H1 (cell line): ENCODE measurements around the gene SUSD6. TPM values are rescaled to one million over a fixed set of nuclear protein-coding genes. Genes with fewer than 3 reads are reported as not detected.

Experiments used
- CTCF ChIA-PET: fragments of 300-600 bp; sonication (Branson Sonifier 250); formaldehyde crosslinking; loops from one replicate; lab custom pipeline; 2021; ENCODE audit not compliant: partially characterized antibody; lab: Charles Lee
- POLR2A ChIA-PET: fragments of 300-600 bp; sonication (Branson Sonifier 250); formaldehyde crosslinking; loops from one replicate; lab custom pipeline; 2021; ENCODE audit warnings: inconsistent platforms; ENCODE audit not compliant: partially characterized antibody; lab: Charles Lee
- DNase-seq, 2 experiments: peaks; one replicate each; pipeline versions ENCODE4 v3.0.0 to v3.0.0-alpha.2; 2010 to 2022; ENCODE audit warnings: low spot score in 2 of 2, low read depth in 1 of 2, mixed read lengths in 1 of 2
- FAIRE-seq: peaks from 2 replicates; lab custom pipeline; 2011; peaks lifted over from hg19 to GRCh38; lab: Jason Lieb, UNC
- H2AFZ ChIP-seq: 2 replicates; pipeline ENCODE4 v1.8.1; 2012; ENCODE audit warnings: low read length, inconsistent platforms
- H2AK5ac ChIP-seq: 2 replicates; pipeline ENCODE4 v1.6.1; 2013; ENCODE audit warnings: low read depth, low read length
- H2BK120ac ChIP-seq: replicated peaks from 2 replicates; pipeline ENCODE3; 2013; ENCODE audit warnings: low read depth, low read length, inconsistent platforms
- H2BK12ac ChIP-seq: 2 replicates; pipeline ENCODE4 v1.6.1; 2013; ENCODE audit warnings: low read depth, low read length
- H2BK15ac ChIP-seq: 2 replicates; pipeline ENCODE4 v1.6.1; 2013; ENCODE audit warnings: low read length
- H2BK20ac ChIP-seq: 2 replicates; pipeline ENCODE4 v1.6.1; 2013; ENCODE audit warnings: low read length
- H2BK5ac ChIP-seq: 2 replicates; pipeline ENCODE4 v1.6.1; 2013; ENCODE audit warnings: low read depth, low read length
- H3K14ac ChIP-seq: 2 replicates; pipeline ENCODE4 v1.6.1; 2013; ENCODE audit warnings: inconsistent platforms; ENCODE audit not compliant: insufficient read length
- H3K18ac ChIP-seq: 2 replicates; pipeline ENCODE4 v1.6.1; 2013; ENCODE audit warnings: low read length; ENCODE audit errors: extremely low read depth
- H3K23ac ChIP-seq: 2 replicates; pipeline ENCODE4 v1.6.1; 2013; ENCODE audit warnings: inconsistent platforms; ENCODE audit not compliant: insufficient read length
- H3K23me2 ChIP-seq: 2 replicates; pipeline ENCODE4 v1.6.1; 2013; ENCODE audit warnings: low read depth, low read length
- H3K27ac ChIP-seq: 2 replicates; pipeline ENCODE4 v1.6.1; 2011; ENCODE audit warnings: low read depth, low read length, inconsistent platforms
- H3K27me3 ChIP-seq, 4 experiments: replicated peaks in 1 of 4; 1 replicate in 1 of 4; 2 replicates in 3 of 4; pipeline versions ENCODE4 v1.6.1 to v1.8.1; 2011 to 2013; ENCODE audit warnings: low read length in 3 of 4, mild to moderate bottlenecking in 3 of 4, inconsistent platforms in 2 of 4, mixed read lengths in 2 of 4, moderate library complexity in 1 of 4; ENCODE audit not compliant: control insufficient read depth in 3 of 4, insufficient read depth in 3 of 4; ENCODE audit errors: extremely low read depth in 1 of 4
- H3K36me3 ChIP-seq, 4 experiments: 2 replicates each; pipeline versions ENCODE4 v1.6.1 to v1.8.1; 2011 to 2013; ENCODE audit warnings: mild to moderate bottlenecking in 4 of 4, low read length in 3 of 4, moderate library complexity in 2 of 4, control low read depth in 1 of 4, inconsistent platforms in 1 of 4; ENCODE audit not compliant: insufficient read depth in 4 of 4, control insufficient read depth in 2 of 4
- H3K4ac ChIP-seq: replicated peaks from 2 replicates; pipeline ENCODE3; 2013; ENCODE audit warnings: low read length, low read depth, mixed read lengths, inconsistent platforms; ENCODE audit not compliant: insufficient read length
- H3K4me1 ChIP-seq, 4 experiments: replicated peaks in 1 of 4; 1 replicate in 1 of 4; 2 replicates in 3 of 4; pipeline versions ENCODE4 v1.6.1 to v1.8.1; 2011 to 2013; ENCODE audit warnings: low read length in 3 of 4, inconsistent platforms in 2 of 4, mixed read lengths in 1 of 4; ENCODE audit not compliant: insufficient read depth in 4 of 4, control insufficient read depth in 3 of 4
- H3K4me2 ChIP-seq, 2 experiments: 2 replicates each; pipeline versions ENCODE4 v1.6.1 to v1.8.1; 2011 to 2013; ENCODE audit warnings: low read depth in 2 of 2, low read length in 2 of 2, control low read depth in 1 of 2, inconsistent platforms in 1 of 2, mild to moderate bottlenecking in 1 of 2; ENCODE audit not compliant: insufficient read depth in 1 of 2
- H3K4me3 ChIP-seq, 4 experiments: fragments of 200-600, 300-600 bp in 1 of 4; sonication (generic), shearing (Covaris generic), sonication (Bioruptor Twin) in 1 of 4; 2 replicates each; pipeline versions ENCODE4 v1.5.1 to v1.8.1; 2011 to 2016; ENCODE audit warnings: low read length in 4 of 4, low read depth in 3 of 4, control low read depth in 2 of 4, inconsistent platforms in 2 of 4, mild to moderate bottlenecking in 2 of 4, mixed read lengths in 1 of 4, moderate library complexity in 1 of 4; ENCODE audit not compliant: insufficient read depth in 2 of 4; ENCODE audit errors: extremely low read depth in 1 of 4
- H3K56ac ChIP-seq: replicated peaks from 2 replicates; pipeline ENCODE3; 2013; ENCODE audit warnings: low read depth, mild to moderate bottlenecking, mixed read lengths, low read length, inconsistent platforms; ENCODE audit not compliant: insufficient read length
- H3K79me1 ChIP-seq: 2 replicates; pipeline ENCODE4 v1.6.1; 2013; ENCODE audit warnings: low read depth, low read length, control low read depth
- H3K79me2 ChIP-seq, 2 experiments: 2 replicates each; pipeline versions ENCODE4 v1.6.1 to v1.8.1; 2012 to 2013; ENCODE audit warnings: low read length in 2 of 2, mild to moderate bottlenecking in 2 of 2, inconsistent platforms in 1 of 2; ENCODE audit not compliant: insufficient read depth in 2 of 2, control insufficient read depth in 1 of 2
- H3K9ac ChIP-seq, 4 experiments: replicated peaks in 1 of 4; 1 replicate in 1 of 4; 2 replicates in 3 of 4; pipeline versions ENCODE4 v1.6.1 to v1.8.1; 2011 to 2013; ENCODE audit warnings: low read depth in 3 of 4, low read length in 3 of 4, control low read depth in 2 of 4, mild to moderate bottlenecking in 2 of 4, moderate library complexity in 2 of 4, inconsistent platforms in 1 of 4; ENCODE audit errors: extremely low read depth in 1 of 4
- H3K9me3 ChIP-seq, 2 experiments: 2 replicates each; pipeline versions ENCODE4 v1.6.1 to v1.8.1; 2012 to 2013; ENCODE audit warnings: mild to moderate bottlenecking in 2 of 2, moderate library complexity in 2 of 2, control low read depth in 1 of 2, inconsistent platforms in 1 of 2, low read depth in 1 of 2, low read length in 1 of 2, mixed read lengths in 1 of 2; ENCODE audit not compliant: insufficient read depth in 2 of 2
- H4K20me1 ChIP-seq, 2 experiments: replicated peaks in 1 of 2; 2 replicates each; pipeline versions ENCODE3 to v1.8.1; 2011 to 2013; ENCODE audit warnings: inconsistent platforms in 2 of 2, low read length in 2 of 2, mild to moderate bottlenecking in 1 of 2; ENCODE audit not compliant: insufficient read depth in 2 of 2, control insufficient read depth in 1 of 2
- H4K5ac ChIP-seq: 2 replicates; pipeline ENCODE4 v1.6.1; 2013; ENCODE audit warnings: low read length, low read depth, mixed read lengths, inconsistent platforms; ENCODE audit not compliant: insufficient read length
- H4K8ac ChIP-seq: 2 replicates; pipeline ENCODE4 v1.8.0; 2013; ENCODE audit warnings: mild to moderate bottlenecking, moderate library complexity, low read length, inconsistent platforms; ENCODE audit not compliant: insufficient read depth; ENCODE audit errors: extremely low read depth
- H4K91ac ChIP-seq: replicated peaks from 2 replicates; pipeline ENCODE3; 2013; ENCODE audit warnings: low read length, mixed read lengths, inconsistent platforms; ENCODE audit not compliant: insufficient read length
- CHD2 ChIP-seq: IDR thresholded peaks from 2 replicates; pipeline ENCODE4 v1.6.1; 2012; ENCODE audit warnings: low read length, improper control_type of control experiment
- FOSL1 ChIP-seq: IDR thresholded peaks from 2 replicates; pipeline ENCODE4 v1.6.1; 2011; ENCODE audit warnings: mild to moderate bottlenecking, low read depth, low read length, moderate library complexity; ENCODE audit not compliant: insufficient read depth
- NRF1 ChIP-seq: IDR thresholded peaks from 2 replicates; pipeline ENCODE4 v1.6.1; 2011; ENCODE audit warnings: mild to moderate bottlenecking, low read depth, low read length, improper control_type of control experiment
- RBBP5 ChIP-seq: IDR thresholded peaks from 2 replicates; pipeline ENCODE4 v1.7.1; 2012; ENCODE audit warnings: low read depth, mild to moderate bottlenecking, inconsistent platforms, low read length, moderate library complexity, borderline replicate concordance
- SIX5 ChIP-seq: IDR thresholded peaks from 2 replicates; pipeline ENCODE4 v1.6.1; 2011; ENCODE audit warnings: mild to moderate bottlenecking, low read depth, low read length
- SP1 ChIP-seq: IDR thresholded peaks from 2 replicates; pipeline ENCODE4 v1.6.1; 2011; ENCODE audit warnings: low read depth, low read length
- SRF ChIP-seq: IDR thresholded peaks from 2 replicates; pipeline ENCODE4 v1.6.1; 2011; ENCODE audit warnings: mild to moderate bottlenecking, low read depth, low read length, moderate library complexity
- TBP ChIP-seq: IDR thresholded peaks from 2 replicates; pipeline ENCODE4 v1.6.1; 2011; ENCODE audit warnings: low read depth, low read length, improper control_type of control experiment
- WGBS, 2 experiments: shearing (Covaris generic) in 1 of 2; methylation state at CpG; one replicate each; pipeline versions ENCODE4 v1.1.6 to v1.1.7; 2013 to 2015; ENCODE audit warnings: low lambda C conversion rate in 2 of 2, mixed read lengths in 2 of 2, inconsistent platforms in 1 of 2, low coverage in 1 of 2, missing lambda C conversion rate in 1 of 2; ENCODE audit not compliant: insufficient replicate concordance in 2 of 2, insufficient coverage in 1 of 2, insufficient read length in 1 of 2; ENCODE audit errors: extremely low coverage in 1 of 2, missing lambda C conversion rate in 1 of 2; 5-methylcytosine and 5-hydroxymethylcytosine counted together
- polyA plus RNA-seq, 7 experiments: library from polyadenylated mRNA; depleted of rRNA in 3 of 7; stranded (reverse) in 5 of 7; unstranded in 2 of 7; fragments of >200 nt in 5 of 7; fragments of 200-250 nt in 2 of 7; gene quantifications; 1 replicate in 5 of 7; 2 replicates in 1 of 7; 4 replicates in 1 of 7; pipeline versions ENCODE4 v1.2.1 to v1.2.3, GENCODE V29; 2011 to 2013; ENCODE audit warnings: missing spikeins in 2 of 7, mixed read lengths in 2 of 7
- total RNA-seq: library from RNA; stranded (reverse); fragmentation: NEBNext Ultra II Directional; extraction: Animal tissue kit (Norgen Biotek cat#: 25700); gene quantifications from 2 replicates; pipeline ENCODE4 v1.2.1, GENCODE V29; 2021

SUSD6 gene
- total and polyA plus RNA-seq, 2 of the 8 experiments (the other 6 are each of a cell fraction or from before 2014, with no cell fraction given): 3.0 to 3.8 TPM

DNA sequence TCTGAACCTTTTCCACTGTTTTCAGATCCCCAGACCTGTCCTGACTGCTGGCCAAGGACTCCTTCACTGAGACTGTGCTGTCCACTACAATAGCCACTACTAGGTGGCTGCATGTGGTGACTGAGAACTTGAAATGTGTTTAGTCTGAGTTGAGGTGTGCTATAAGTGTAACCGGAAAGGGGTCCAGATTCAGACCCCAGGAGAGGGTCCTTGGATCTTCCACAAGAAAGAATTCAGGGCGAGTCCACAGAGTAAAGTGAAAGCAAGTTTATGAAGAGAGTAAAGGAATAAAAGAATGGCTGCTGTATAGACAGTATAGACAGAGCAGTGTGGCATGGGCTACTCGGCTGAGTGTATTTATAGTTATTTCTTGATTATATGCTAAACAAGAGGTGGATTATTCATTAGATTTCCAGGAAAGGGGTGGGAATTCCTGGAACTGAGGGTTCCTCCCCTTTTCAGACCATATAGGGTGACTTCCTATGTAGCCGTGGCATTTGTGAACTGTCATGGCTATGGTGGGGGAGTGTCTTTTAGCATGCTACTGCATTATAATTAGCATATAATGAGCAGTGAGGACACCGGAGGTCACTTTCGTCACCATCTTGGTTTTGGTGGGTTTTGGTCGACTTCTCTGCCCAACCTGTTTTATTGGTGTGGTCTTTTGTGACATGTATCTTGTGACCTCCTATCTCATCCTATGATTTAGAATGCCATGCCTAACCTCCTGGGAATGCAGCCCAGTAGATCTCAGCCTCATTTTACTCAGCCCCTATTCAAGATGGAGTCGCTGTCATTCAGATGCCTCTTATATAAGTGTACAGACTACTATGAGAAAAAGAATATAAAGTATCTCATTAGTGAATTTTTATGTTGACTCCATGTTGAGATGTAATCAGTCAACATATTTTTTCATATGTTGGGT lies 85.5 kb downstream of the SUSD6 start:
- no peak overlapping the region for H2BK15ac ChIP-seq
- no peak overlapping the region for H4K8ac ChIP-seq
- no peak overlapping the region for H2BK12ac ChIP-seq
- H4K5ac ChIP-seq: no peak overlapping the region
- H3K4me2 ChIP-seq: no peak overlapping the region
- H3K27me3 ChIP-seq: no peaks in the 10 kb centered on the region
- H2AFZ ChIP-seq: no peak overlapping the region
- WGBS, 2 experiments: 89% methylated on average over 8 of the region's 8 CpGs; no CpG with 5 or more reads in 1 of the 2 experiments
- H3K27ac ChIP-seq: no peak overlapping the region
- no peak overlapping the region for H3K56ac ChIP-seq
- H3K36me3 ChIP-seq: no peaks in the 10 kb centered on the region
- H3K9ac ChIP-seq: no peak overlapping the region
- no peak for TF ChIP-seq SP1
- TF ChIP-seq SIX5: no peak
- no peak for TF ChIP-seq SRF
- no peak for TF ChIP-seq NRF1
- TF ChIP-seq TBP: no peak
- no peak for TF ChIP-seq RBBP5
- no peak for TF ChIP-seq CHD2
- TF ChIP-seq FOSL1: no peak
- ChIA-PET POLR2A (no interaction called here), CTCF (interaction anchor here (0.6 to 2.7 kb wide), 5 partner anchors 12 to 112 kb away, joined by 3 to 11 read pairs (median 3); no protein-coding TSS in a partner anchor)
- H3K79me2 ChIP-seq: no peaks in the 10 kb centered on the region
- no peaks in the 10 kb centered on the region for H3K23me2 ChIP-seq
- H3K23ac ChIP-seq: no peak overlapping the region
- no peaks in the 10 kb centered on the region for H3K9me3 ChIP-seq
- H2BK5ac ChIP-seq: no peak overlapping the region
- H2BK20ac ChIP-seq: no peak overlapping the region
- no peak overlapping the region for H3K4ac ChIP-seq
- no peak overlapping the region for H2BK120ac ChIP-seq
- H2AK5ac ChIP-seq: no peak overlapping the region
- DNase-seq (no peak), FAIRE-seq (no peak)
- H3K4me3 ChIP-seq: no peak overlapping the region
- H3K4me1 ChIP-seq: peaks cover 5 to 25% (median 12%) of the 10 kb centered on the region in 4 experiments; a peak in 4 of 7 replicates
- no peak overlapping the region for H4K91ac ChIP-seq
- no peaks in the 10 kb centered on the region for H4K20me1 ChIP-seq
- no peaks in the 10 kb centered on the region for H3K79me1 ChIP-seq
- no peak overlapping the region for H3K18ac ChIP-seq
- H3K14ac ChIP-seq: no peak overlapping the region
